K562 (cell line): ENCODE measurements around the gene ACSM6.

Source experiments
- FOXK1 ChIP-seq: sonication (generic); formaldehyde crosslinking; IDR thresholded peaks from 2 replicates; pipeline ENCODE4 v1.8.0; 2022; ENCODE audit warnings: missing genetic modification reagents, mild to moderate bottlenecking, borderline replicate concordance
- GTF2F1 ChIP-seq: IDR thresholded peaks from 2 replicates; pipeline ENCODE4 v1.6.1; 2011; ENCODE audit warnings: low read depth, low read length, improper control_type of control experiment
- HNRNPL ChIP-seq: fragments of 200-400 bp; formaldehyde crosslinking; IDR thresholded peaks from 2 replicates; pipeline ENCODE4 v1.6.1; 2017; ENCODE audit warnings: low read depth, mild to moderate bottlenecking, low read length
- RB1 ChIP-seq: fragments of 450-650 bp; IDR thresholded peaks from 2 replicates; pipeline ENCODE4 v1.6.1; 2017; ENCODE audit warnings: low read depth, mild to moderate bottlenecking
- SRF ChIP-seq, 2 experiments: fragments of 250-450, 450-650 bp in 1 of 2; sonication (Bioruptor Pico) in 1 of 2; sonication (generic) in 1 of 2; formaldehyde crosslinking; IDR thresholded peaks; 2 replicates each; pipeline versions ENCODE4 v1.5.0 to v1.5.1; 2020 to 2022; ENCODE audit warnings: mild to moderate bottlenecking in 1 of 2, missing genetic modification reagents in 1 of 2
- ZNF24 ChIP-seq: fragments of 450-650 bp; IDR thresholded peaks from 2 replicates; pipeline ENCODE4 v1.6.1; 2016
- ZNF263 ChIP-seq: sonication (generic); formaldehyde crosslinking; IDR thresholded peaks from 2 replicates; pipeline ENCODE4 v1.8.0; 2022; ENCODE audit warnings: mild to moderate bottlenecking, missing genetic modification reagents, borderline replicate concordance
- ZNF354B ChIP-seq: fragments of 250-450 bp; sonication (Bioruptor Pico); IDR thresholded peaks from 2 replicates; pipeline ENCODE4 v1.4.0; 2020
- ZNF589 ChIP-seq: fragments of 200-800 bp; sonication (Bioruptor generic); IDR thresholded peaks from 2 replicates; pipeline ENCODE4 v1.6.1; 2016; ENCODE audit warnings: low read depth, missing genetic modification characterization, missing compliant biosample characterization
- ZNF644 ChIP-seq: fragments of 200-800 bp; sonication (Bioruptor generic); IDR thresholded peaks from 2 replicates; pipeline ENCODE4 v1.6.1; 2016; ENCODE audit warnings: low read depth, missing genetic modification characterization, missing compliant biosample characterization
- TF ChIP-seq, protein P1 (sequence below), 3 experiments: IDR thresholded peaks in 2 of 3; conservative IDR thresholded peaks in 1 of 3; 2 replicates each; pipeline ENCODE4 v1.5.1; 2011 to 2012; ENCODE audit warnings: low read length in 3 of 3, mild to moderate bottlenecking in 3 of 3, control low read depth in 2 of 3, improper control_type of control experiment in 1 of 3, inconsistent platforms in 1 of 3, low read depth in 1 of 3, mixed read lengths in 1 of 3, moderate library complexity in 1 of 3; ENCODE audit not compliant: insufficient read depth in 2 of 3
- TF ChIP-seq, protein P2 (sequence below): fragments of 450-650 bp; formaldehyde crosslinking; IDR thresholded peaks from 2 replicates; pipeline ENCODE4 v1.4.0; 2022; ENCODE audit warnings: missing genetic modification characterization
- TF ChIP-seq, protein P3 (sequence below): fragments of 450-650 bp; conservative IDR thresholded peaks from 2 replicates; pipeline ENCODE4 v1.6.1; 2016; ENCODE audit warnings: missing genetic modification characterization, low read depth, mild to moderate bottlenecking, missing compliant biosample characterization, moderate library complexity
- TF ChIP-seq, protein P4 (sequence below): sonication (generic); formaldehyde crosslinking; IDR thresholded peaks from 2 replicates; pipeline ENCODE4 v1.9.0; 2022; ENCODE audit warnings: mild to moderate bottlenecking, missing genetic modification reagents

DNA sequence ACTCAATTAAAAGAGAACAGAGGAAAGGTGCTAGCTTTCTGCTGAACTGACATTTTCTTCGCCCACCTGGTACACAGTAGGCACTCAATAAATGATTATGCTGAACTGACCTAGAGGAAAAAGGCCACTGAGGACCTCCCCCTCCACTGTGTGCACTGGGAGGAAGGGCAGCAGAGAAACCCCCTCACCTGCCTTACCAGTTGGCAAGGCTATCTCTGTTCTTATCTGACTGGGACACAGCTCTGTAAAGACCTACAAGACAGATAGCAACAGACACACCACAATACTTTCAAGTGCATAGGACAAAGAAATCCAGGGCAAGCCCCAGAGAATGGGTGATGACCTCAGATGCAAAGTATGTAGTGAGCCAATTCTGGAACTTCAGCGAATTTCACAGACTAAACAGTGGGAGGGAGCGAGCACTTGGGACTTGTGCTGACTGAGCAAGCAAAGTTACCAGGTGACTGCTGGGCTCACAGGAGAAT, 66.4 kb downstream of the ACSM6 start:
- TF ChIP-seq, protein P1, sequence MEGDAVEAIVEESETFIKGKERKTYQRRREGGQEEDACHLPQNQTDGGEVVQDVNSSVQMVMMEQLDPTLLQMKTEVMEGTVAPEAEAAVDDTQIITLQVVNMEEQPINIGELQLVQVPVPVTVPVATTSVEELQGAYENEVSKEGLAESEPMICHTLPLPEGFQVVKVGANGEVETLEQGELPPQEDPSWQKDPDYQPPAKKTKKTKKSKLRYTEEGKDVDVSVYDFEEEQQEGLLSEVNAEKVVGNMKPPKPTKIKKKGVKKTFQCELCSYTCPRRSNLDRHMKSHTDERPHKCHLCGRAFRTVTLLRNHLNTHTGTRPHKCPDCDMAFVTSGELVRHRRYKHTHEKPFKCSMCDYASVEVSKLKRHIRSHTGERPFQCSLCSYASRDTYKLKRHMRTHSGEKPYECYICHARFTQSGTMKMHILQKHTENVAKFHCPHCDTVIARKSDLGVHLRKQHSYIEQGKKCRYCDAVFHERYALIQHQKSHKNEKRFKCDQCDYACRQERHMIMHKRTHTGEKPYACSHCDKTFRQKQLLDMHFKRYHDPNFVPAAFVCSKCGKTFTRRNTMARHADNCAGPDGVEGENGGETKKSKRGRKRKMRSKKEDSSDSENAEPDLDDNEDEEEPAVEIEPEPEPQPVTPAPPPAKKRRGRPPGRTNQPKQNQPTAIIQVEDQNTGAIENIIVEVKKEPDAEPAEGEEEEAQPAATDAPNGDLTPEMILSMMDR (IDR thresholded peaks at IDR 0.05 in 2 of 3, conservative IDR thresholded peaks at IDR 0.05 in 1 of 3; ENCODE audit: insufficient read depth in 2 of 3, low read depth in 1 of 3, low read length in 3 of 3) = no peak
- no peak for TF ChIP-seq ZNF24
- TF ChIP-seq, protein P2, sequence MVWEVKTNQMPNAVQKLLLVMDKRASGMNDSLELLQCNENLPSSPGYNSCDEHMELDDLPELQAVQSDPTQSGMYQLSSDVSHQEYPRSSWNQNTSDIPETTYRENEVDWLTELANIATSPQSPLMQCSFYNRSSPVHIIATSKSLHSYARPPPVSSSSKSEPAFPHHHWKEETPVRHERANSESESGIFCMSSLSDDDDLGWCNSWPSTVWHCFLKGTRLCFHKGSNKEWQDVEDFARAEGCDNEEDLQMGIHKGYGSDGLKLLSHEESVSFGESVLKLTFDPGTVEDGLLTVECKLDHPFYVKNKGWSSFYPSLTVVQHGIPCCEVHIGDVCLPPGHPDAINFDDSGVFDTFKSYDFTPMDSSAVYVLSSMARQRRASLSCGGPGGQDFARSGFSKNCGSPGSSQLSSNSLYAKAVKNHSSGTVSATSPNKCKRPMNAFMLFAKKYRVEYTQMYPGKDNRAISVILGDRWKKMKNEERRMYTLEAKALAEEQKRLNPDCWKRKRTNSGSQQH (CRISPR knock-in tag) = no peak
- TF ChIP-seq RB1 = no peak
- no peak for TF ChIP-seq FOXK1 (CRISPR knock-in tag)
- TF ChIP-seq SRF (CRISPR knock-in tag; IDR thresholded peaks at IDR 0.05) = no peak
- no peak for TF ChIP-seq ZNF263
- no peak for TF ChIP-seq ZNF644 (tag)
- no peak for TF ChIP-seq ZNF589 (CRISPR knock-in tag)
- TF ChIP-seq ZNF354B = no peak
- TF ChIP-seq HNRNPL = no peak
- no peak for TF ChIP-seq GTF2F1
- TF ChIP-seq, protein P3, sequence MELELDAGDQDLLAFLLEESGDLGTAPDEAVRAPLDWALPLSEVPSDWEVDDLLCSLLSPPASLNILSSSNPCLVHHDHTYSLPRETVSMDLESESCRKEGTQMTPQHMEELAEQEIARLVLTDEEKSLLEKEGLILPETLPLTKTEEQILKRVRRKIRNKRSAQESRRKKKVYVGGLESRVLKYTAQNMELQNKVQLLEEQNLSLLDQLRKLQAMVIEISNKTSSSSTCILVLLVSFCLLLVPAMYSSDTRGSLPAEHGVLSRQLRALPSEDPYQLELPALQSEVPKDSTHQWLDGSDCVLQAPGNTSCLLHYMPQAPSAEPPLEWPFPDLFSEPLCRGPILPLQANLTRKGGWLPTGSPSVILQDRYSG (tag) = no peak
- TF ChIP-seq, protein P4, sequence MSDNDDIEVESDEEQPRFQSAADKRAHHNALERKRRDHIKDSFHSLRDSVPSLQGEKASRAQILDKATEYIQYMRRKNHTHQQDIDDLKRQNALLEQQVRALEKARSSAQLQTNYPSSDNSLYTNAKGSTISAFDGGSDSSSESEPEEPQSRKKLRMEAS = no peak
